ENCODE results near the gene CGGBP1. TPM values are rescaled to one million over a fixed set of nuclear protein-coding genes. Genes with fewer than 3 reads are reported as not detected.
A peak's percentile ranks its signal among the peaks of the same experiment; 100 is the strongest.

The CGGBP1 gene
- total RNA-seq, 3 donors from 2014 or later = 47.8 to 78.1 (median 60.3) TPM

GRCh38 chr3:88090681-88091080, 31.9 kb upstream of the CGGBP1 start:
- Histone ChIP-seq H3K9me3 (no peaks in the 10 kb centered on the region), H3K36me3 (ENCODE audit: low read depth) (no peaks in the 10 kb centered on the region), H3K4me1 (ENCODE audit: low read depth) (no peaks in the 10 kb centered on the region), H3K4me3 (no peak overlapping the region)
- DNase-seq (no peak), ATAC-seq (no peak)
- no peak for TF ChIP-seq CTCF (IDR thresholded peaks at IDR 0.05)
- intact Hi-C loops (cut with DNase I, micrococcal nuclease) = no loop called here

DNA sequence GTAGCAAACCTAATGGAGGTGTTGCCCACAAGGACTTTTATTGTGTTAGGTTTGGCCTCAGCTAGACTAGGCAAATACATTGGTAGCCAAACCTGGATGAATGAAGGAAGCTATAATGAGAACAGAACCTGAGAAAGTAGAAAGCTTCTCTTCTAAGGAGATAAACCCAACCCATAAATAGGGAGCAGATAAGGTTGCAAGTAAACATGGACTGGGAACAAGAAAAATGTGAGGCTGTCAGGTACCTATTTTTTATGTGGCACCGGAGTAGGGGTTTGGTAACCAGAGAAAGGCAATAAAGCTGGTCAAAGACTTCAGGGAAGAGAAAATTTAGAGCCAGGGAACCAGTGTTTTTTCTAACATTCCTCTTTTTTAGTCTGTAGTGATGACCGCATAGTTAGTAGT, 25.3 kb upstream of the CGGBP1 start:
- ATAC-seq (no peak), DNase-seq (no peak)
- H3K4me1 ChIP-seq (ENCODE audit: low read depth) = no peaks in the 10 kb centered on the region
- no peaks in the 10 kb centered on the region for H3K36me3 ChIP-seq (ENCODE audit: low read depth)
- intact Hi-C loops (cut with DNase I, micrococcal nuclease) = no loop called here
- TF ChIP-seq CTCF (IDR thresholded peaks at IDR 0.05) = no peak
- no peak overlapping the region for H3K4me3 ChIP-seq
- no peaks in the 10 kb centered on the region for H3K9me3 ChIP-seq

DNA sequence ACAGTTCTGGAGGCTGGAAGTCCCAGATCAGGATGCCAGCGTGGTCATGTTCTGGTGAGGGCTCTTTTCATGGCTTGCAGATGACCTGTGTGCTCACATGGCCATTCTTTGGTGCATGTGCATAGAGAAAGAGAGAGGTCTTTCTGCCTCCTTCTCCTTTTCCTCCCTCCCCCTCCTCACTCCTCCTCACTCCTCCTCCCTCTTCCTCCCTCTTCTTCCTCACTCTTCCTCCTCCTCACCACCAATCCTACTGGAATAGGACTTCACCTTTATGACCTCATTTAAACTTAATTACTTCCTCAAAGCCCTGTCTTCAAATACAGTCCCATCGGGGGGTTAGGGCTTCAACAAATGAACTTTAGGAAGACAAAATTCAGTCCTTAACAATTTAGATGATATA, 24.0 kb upstream of the CGGBP1 start:
- no peak for TF ChIP-seq CTCF (IDR thresholded peaks at IDR 0.05)
- no peak overlapping the region for H3K4me3 ChIP-seq
- no peaks in the 10 kb centered on the region for H3K4me1 ChIP-seq (ENCODE audit: low read depth)
- ATAC-seq (peak; percentile 16), DNase-seq (no peak)
- intact Hi-C loops (cut with DNase I, micrococcal nuclease) = no loop called here
- no peaks in the 10 kb centered on the region for H3K9me3 ChIP-seq
- no peaks in the 10 kb centered on the region for H3K36me3 ChIP-seq (ENCODE audit: low read depth)

DNA sequence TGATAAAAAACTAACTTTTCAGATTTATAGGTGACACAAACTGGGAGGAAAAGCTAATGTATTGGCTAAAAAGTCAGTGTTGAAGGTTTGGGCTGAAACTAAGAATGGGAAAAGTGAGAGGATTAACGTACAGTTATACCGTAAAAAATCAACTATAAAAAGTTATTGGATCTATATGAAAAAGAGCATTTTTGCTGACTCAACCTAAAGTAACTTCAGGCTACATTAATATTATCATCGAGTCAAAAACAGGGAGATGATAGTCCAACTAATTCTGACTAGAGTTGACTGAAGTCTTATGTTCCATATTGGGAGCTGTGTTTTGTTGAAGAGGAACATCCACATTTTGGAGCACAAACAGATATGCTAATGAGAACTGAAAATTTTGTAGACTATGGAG, 20.1 kb upstream of the CGGBP1 start:
- no peak overlapping the region for H3K4me3 ChIP-seq
- TF ChIP-seq CTCF (IDR thresholded peaks at IDR 0.05) = no peak
- DNase-seq (no peak), ATAC-seq (no peak)
- no peaks in the 10 kb centered on the region for H3K36me3 ChIP-seq (ENCODE audit: low read depth)
- H3K4me1 ChIP-seq (ENCODE audit: low read depth) = peaks cover 11% of the 10 kb centered on the region
- H3K9me3 ChIP-seq = no peaks in the 10 kb centered on the region
- intact Hi-C loops (cut with DNase I, micrococcal nuclease) = no loop called here

DNA sequence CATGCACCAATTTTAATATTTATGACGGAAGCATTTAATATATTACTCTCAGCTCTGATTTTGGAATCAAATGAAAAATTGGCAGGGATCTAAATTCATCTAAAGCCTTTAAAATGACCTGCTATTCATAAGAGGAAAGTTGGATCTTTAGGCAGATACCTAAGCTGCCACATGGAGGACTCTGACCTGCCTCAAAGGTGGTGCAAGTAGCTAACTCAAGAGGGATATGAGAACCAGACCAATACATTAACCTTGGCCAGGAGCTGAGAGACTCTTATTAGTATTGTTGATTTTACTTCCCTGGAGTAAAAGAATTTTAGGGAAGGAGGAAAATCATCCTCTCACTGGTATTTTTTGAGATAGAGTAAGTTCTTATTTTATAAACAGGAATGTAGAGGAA, 17.9 kb upstream of the CGGBP1 start:
- Histone ChIP-seq H3K4me3 (no peak overlapping the region), H3K9me3 (no peaks in the 10 kb centered on the region), H3K4me1 (ENCODE audit: low read depth) (peaks cover 11% of the 10 kb centered on the region), H3K36me3 (ENCODE audit: low read depth) (no peaks in the 10 kb centered on the region)
- no peak for TF ChIP-seq CTCF (IDR thresholded peaks at IDR 0.05)
- intact Hi-C loops (cut with DNase I, micrococcal nuclease) = no loop called here
- DNase-seq = no peak
- ATAC-seq = no peak

DNA sequence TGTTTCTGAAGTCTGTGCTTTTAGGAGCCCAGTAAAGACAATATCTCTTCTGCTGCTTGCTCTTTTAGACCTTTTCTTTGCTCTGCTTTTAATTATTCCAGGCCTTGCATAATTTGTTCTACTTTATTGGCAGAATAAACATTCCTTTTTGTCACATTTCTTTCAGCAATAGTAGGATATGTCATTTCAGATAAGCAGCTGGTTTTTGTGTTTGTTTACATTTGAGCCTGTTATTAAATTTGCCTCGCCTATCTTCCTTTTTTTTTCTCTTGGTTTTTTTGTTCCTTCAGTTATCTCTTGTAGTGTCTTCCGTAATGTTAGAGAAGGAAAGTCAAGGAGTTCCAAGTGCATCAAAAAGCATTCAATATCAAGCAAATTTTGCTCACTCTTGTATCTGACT, 16.7 kb upstream of the CGGBP1 start:
- intact Hi-C loops (cut with DNase I, micrococcal nuclease) = no loop called here
- Histone ChIP-seq H3K36me3 (ENCODE audit: low read depth) (no peaks in the 10 kb centered on the region), H3K4me3 (no peak overlapping the region), H3K9me3 (no peaks in the 10 kb centered on the region), H3K4me1 (ENCODE audit: low read depth) (peaks cover 11% of the 10 kb centered on the region)
- TF ChIP-seq CTCF (IDR thresholded peaks at IDR 0.05) = no peak
- no peak for DNase-seq
- no peak for ATAC-seq

All from mucosa of descending colon (tissue), 3 donors.